ENCODE data around the gene TAF1A.

The TAF1A gene

DNA sequence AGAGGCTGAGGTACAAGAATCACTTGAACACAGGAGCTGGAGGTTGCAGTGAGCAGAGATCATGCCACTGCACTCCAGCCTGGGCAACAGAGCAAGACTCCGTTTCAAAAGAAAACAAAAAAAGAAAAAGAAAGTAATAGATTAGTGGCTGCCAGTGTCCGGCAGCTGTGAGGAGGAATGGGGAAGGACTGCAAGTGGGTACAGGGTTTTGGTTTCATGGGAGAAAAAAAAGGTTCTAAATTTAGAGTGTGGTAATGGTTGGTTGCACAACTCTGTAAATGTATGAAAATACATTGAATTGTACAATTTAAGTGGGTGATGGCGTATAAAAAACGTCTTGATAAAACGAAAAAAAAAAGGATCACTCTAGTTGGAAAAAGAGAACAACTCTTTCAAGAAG is 6.7 kb downstream of the TAF1A start:
- Histone ChIP-seq H3K9me3 (ENCODE audit: low read length) (no peaks in the 10 kb centered on the region), H3K36me3 (ENCODE audit: insufficient read depth, low read length) (peaks cover 82% of the 10 kb centered on the region), H3K4me2 (ENCODE audit: low read length) (no peak overlapping the region; the same call in 1 of the 2 replicates), H3K79me2 (ENCODE audit: insufficient read depth, low read length) (no peaks in the 10 kb centered on the region), H3K9me2 (ENCODE audit: low read depth, low read length) (no peaks in the 10 kb centered on the region), H4K20me1 (ENCODE audit: insufficient read depth, low read length) (no peaks in the 10 kb centered on the region), H2AFZ (ENCODE audit: low read length) (no peak overlapping the region), H3K4me3 (ENCODE audit: low read depth, low read length, poor library complexity, severe bottlenecking) (no peak overlapping the region), H3F3A (ENCODE audit: insufficient read depth, low read length) (no peaks in the 10 kb centered on the region), H3K27me3 (ENCODE audit: insufficient read depth, low read length) (no peaks in the 10 kb centered on the region), H3K27ac (ENCODE audit: low read depth, low read length, poor library complexity, severe bottlenecking) (peak overlapping the region; percentile 16), H3K9ac (ENCODE audit: low read length) (no peak overlapping the region), H3K4me1 (ENCODE audit: insufficient read depth, low read length, severe bottlenecking) (peaks cover 29% of the 10 kb centered on the region)
- no peak for TF ChIP-seq EZH2 (IDR thresholded peaks at IDR 0.05; ENCODE audit: borderline replicate concordance, low read length)
- TF ChIP-seq, protein P1, sequence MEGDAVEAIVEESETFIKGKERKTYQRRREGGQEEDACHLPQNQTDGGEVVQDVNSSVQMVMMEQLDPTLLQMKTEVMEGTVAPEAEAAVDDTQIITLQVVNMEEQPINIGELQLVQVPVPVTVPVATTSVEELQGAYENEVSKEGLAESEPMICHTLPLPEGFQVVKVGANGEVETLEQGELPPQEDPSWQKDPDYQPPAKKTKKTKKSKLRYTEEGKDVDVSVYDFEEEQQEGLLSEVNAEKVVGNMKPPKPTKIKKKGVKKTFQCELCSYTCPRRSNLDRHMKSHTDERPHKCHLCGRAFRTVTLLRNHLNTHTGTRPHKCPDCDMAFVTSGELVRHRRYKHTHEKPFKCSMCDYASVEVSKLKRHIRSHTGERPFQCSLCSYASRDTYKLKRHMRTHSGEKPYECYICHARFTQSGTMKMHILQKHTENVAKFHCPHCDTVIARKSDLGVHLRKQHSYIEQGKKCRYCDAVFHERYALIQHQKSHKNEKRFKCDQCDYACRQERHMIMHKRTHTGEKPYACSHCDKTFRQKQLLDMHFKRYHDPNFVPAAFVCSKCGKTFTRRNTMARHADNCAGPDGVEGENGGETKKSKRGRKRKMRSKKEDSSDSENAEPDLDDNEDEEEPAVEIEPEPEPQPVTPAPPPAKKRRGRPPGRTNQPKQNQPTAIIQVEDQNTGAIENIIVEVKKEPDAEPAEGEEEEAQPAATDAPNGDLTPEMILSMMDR (IDR thresholded peaks at IDR 0.05; ENCODE audit: low read length), result no peak

DNA sequence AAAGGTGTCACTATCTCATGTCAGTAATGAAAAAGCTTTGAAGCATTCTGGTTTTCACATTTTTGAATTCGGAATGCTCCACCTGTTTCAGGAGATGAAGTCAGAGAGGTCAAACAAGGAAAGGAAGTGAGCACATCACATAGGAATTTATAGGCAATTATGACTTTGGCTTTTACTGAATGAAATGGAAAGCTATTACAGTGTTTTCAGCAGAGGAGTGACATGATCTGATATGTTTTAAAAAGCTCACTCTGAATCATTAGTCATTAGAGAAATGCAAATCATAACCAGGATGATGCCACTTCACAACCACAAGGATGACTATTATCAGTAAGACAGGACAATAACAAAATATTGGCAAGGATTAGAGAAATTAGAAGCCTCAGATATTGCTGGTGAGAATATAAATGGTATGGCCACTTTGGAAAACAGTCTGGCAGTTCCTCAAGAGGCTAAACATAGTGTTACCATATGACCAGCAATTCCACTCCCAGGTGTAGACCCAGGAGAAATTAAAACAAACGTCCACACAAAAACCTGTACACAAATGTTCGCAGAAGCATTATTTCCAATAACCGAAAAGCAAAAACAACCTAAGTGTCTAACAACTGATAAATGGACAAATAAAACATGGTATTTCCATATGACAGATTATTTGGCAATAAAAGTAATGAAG is 7.5 kb downstream of the TAF1A start:
- Histone ChIP-seq H3K27ac (ENCODE audit: low read depth, low read length, poor library complexity, severe bottlenecking) (no peak overlapping the region), H3K79me2 (ENCODE audit: insufficient read depth, low read length) (no peaks in the 10 kb centered on the region), H3K36me3 (ENCODE audit: insufficient read depth, low read length) (peaks cover 84% of the 10 kb centered on the region), H3F3A (ENCODE audit: insufficient read depth, low read length) (no peaks in the 10 kb centered on the region), H3K9ac (ENCODE audit: low read length) (no peak overlapping the region), H3K27me3 (ENCODE audit: insufficient read depth, low read length) (no peaks in the 10 kb centered on the region), H4K20me1 (ENCODE audit: insufficient read depth, low read length) (no peaks in the 10 kb centered on the region), H3K4me2 (ENCODE audit: low read length) (no peak overlapping the region), H2AFZ (ENCODE audit: low read length) (no peak overlapping the region), H3K9me3 (ENCODE audit: low read length) (no peaks in the 10 kb centered on the region), H3K4me1 (ENCODE audit: insufficient read depth, low read length, severe bottlenecking) (peaks cover 27% of the 10 kb centered on the region), H3K4me3 (ENCODE audit: low read depth, low read length, poor library complexity, severe bottlenecking) (no peak overlapping the region), H3K9me2 (ENCODE audit: low read depth, low read length) (no peaks in the 10 kb centered on the region)
- no peak for TF ChIP-seq EZH2 (IDR thresholded peaks at IDR 0.05; ENCODE audit: borderline replicate concordance, low read length)
- TF ChIP-seq, protein P1 (IDR thresholded peaks at IDR 0.05; ENCODE audit: low read length), result no peak

DNA sequence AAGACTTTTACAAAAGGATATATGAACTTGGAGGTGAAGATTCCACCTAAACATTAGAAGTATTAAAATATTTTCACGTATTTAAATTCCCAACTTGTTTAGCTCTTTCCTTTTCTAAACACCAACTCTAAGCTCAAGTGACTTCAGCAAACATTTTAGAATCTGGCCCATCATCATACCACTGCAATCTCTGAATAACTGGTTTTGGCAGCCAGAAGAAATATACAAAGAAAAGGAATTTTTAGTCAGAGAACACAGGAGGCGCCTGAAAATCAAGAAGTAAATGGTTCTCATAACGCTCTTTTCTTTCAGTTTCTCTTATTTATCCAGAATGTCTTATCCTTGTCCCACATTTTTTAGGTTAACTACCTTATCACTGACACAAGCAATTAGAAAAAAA is 10.4 kb downstream of the TAF1A start:
- Histone ChIP-seq H3K4me1 (ENCODE audit: insufficient read depth, low read length, severe bottlenecking) (peaks cover 10% of the 10 kb centered on the region), H3F3A (ENCODE audit: insufficient read depth, low read length) (no peaks in the 10 kb centered on the region), H3K27ac (ENCODE audit: low read depth, low read length, poor library complexity, severe bottlenecking) (no peak overlapping the region), H3K4me2 (ENCODE audit: low read length) (no peak overlapping the region), H3K27me3 (ENCODE audit: insufficient read depth, low read length) (no peaks in the 10 kb centered on the region), H3K9ac (ENCODE audit: low read length) (no peak overlapping the region), H3K4me3 (ENCODE audit: low read depth, low read length, poor library complexity, severe bottlenecking) (no peak overlapping the region), H3K79me2 (ENCODE audit: insufficient read depth, low read length) (no peaks in the 10 kb centered on the region), H2AFZ (ENCODE audit: low read length) (no peak overlapping the region), H3K36me3 (ENCODE audit: insufficient read depth, low read length) (peaks cover 90% of the 10 kb centered on the region), H4K20me1 (ENCODE audit: insufficient read depth, low read length) (no peaks in the 10 kb centered on the region), H3K9me2 (ENCODE audit: low read depth, low read length) (no peaks in the 10 kb centered on the region), H3K9me3 (ENCODE audit: low read length) (no peaks in the 10 kb centered on the region)
- TF ChIP-seq, protein P1 (IDR thresholded peaks at IDR 0.05; ENCODE audit: low read length), result no peak
- TF ChIP-seq EZH2 (IDR thresholded peaks at IDR 0.05; ENCODE audit: borderline replicate concordance, low read length), result no peak
